DMS79 treated with DMSO at 0.1 percent for 48 hours (cell line): Measurements from ENCODE around the gene ZNF292.
"Not testable (repeated sequence)": the region's sequence is repeated elsewhere in the genome, so short reads cannot be mapped to it uniquely, and the experiment has no call there.

ENCODE experiments used
- DNase-seq: peaks from one replicate; lab custom pipeline; 2025; lab: John Stamatoyannopoulos, UW

ZNF292 gene

DNA sequence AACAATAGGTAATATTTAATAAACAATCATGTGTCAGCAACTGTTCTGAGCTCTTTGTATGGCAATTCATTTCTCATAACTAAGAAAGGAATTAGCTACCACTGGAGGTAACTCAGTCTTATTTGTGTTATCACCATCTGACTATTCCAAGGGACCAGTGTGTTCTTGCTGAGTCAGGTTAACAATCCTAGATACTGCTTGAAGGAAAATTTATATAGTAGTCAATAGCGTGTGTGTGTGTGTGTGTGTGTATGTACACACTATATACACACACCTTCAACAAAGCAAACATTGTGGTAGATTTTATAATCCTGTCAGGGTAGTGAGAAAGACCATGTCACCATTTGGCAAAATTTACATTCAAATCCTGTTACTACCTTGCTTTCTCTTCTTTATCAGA, 121.3 kb downstream of the ZNF292 start:
- DNase-seq, result no peak

DNA sequence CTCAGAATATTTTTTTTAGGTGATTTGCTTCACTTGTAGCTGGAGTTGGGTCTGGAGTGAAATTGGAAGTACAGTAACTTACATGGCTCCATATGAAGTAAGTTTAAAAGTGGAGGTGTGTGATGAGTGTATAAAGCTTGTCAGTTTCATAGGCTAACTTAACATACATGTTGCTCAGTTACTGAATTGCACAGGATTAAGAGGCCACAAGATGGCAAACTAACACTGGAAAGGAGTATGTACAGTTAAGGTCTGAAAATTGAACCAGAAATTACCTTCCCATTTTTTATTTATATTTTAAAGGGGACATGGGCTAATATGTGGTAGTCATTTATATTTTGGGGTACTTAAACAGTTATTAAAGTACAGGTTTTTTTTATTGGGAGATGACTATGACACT, 121.8 kb downstream of the ZNF292 start:
- no peak for DNase-seq

DNA sequence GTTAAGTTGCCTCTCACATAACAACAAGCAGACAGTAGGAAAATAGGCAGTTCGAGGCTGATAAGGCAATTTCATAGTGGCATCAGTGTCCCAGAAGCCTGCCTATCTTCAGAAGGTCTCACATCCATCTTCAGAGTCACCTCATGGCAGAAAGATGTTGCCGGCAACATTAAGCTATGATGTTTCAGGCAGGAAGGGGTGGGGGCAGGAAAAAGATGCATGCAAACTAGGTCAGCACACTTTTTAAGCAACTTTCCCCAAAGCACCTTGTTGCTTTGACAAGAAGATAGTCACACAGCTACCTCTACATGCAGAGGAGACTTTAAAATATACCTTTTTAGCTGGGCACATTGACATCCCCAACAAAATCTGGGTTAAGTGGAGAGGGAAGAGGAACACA, 123.8 kb downstream of the ZNF292 start:
- DNase-seq, result no peak

DNA sequence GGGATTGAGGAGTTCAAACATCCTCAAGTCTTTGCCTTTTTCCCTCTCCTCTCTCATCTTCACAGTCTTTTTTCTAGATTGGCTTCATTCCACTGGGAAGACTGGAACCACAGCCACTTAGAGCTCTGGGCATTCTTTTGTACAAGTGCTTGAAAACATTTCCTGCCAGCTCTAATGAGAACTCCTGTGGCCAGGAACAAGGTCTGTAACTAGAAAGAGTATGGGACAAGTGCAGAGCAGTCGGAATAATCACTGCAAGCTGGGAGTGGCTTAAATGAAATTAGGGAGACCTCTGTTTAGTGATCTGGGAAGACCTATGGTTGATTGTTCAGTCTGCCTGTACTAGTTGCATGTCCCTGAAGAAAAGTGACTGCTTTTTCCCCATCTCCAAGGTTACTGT, 126.1 kb downstream of the ZNF292 start:
- no peak for DNase-seq

DNA sequence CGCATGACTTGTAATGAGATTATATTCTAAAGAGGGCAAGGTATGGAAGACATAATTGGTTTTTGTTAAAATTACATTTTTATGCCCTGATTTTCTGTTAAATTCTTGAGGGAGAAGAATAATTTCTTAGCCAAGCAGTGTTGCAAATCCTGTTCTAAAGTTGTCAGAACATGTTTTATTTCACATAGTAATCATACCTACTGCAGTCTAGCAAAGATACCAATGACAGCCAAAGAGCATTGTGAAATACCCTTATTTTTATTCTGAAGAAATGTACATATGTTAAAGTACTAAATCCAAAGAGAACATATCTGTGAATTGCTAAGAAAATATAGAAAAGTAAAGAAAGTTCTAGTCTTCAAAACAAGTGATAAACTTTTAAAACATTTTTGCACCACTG, 127.4 kb downstream of the ZNF292 start:
- no peak for DNase-seq

DNA sequence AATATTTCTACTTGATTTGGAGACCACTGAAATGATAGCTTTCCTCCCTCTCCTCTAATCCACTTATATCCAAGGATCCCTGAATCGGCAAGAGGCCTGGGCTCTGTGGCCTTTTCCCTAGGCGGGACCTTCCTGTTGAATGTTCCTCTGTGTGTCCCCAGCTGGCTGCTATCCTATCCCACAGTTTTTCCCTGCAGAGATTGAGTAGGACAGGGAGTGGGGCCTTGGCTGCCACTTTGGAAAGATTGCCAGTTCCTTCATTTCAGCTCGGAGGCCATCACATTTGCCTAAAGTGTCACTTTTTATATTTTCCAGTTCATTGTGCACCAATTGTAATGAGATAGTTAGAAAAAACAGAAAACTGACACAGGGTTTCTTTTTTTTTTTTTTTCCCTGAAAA, 128.1 kb downstream of the ZNF292 start:
- no peak for DNase-seq

DNA sequence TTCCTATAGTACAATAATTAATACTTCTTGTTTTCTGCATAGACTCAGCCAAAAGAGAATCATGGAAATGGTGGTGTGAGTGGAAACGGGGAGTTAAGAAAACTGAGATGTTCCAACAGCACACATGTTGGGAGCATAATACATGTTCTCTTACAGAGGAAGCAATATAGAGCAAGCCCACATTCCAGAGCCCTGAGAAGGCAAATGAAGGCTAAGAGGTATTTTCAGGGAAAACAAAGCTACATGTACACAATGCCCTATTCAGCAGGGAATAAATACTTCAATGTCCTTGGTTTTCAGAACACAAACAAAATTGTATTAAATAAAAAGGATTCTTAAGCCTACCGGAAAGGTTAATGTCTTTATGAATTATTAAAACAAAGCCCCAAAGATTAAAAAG, 131.9 kb downstream of the ZNF292 start:
- DNase-seq, result no peak

DNA sequence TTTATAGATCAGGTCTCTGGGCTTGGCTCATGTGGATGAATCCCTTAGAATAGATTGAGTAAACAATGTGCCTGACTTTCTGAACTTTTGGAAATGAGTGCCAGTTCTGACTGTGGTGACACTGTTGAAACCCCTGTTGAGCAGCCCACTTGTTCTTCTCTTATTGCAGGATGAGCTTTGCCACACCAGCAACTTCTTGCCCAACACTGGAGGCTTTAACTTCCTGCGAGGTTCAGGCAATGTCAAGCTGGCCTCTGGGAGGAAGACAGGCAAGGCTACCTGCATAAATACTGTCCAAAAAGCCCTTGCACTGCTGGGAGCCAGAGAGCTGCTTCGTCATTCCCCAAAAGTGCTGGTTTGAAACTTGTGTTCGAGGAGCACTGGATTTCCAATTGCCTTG, 134.2 kb downstream of the ZNF292 start:
- DNase-seq, result no peak

DNA sequence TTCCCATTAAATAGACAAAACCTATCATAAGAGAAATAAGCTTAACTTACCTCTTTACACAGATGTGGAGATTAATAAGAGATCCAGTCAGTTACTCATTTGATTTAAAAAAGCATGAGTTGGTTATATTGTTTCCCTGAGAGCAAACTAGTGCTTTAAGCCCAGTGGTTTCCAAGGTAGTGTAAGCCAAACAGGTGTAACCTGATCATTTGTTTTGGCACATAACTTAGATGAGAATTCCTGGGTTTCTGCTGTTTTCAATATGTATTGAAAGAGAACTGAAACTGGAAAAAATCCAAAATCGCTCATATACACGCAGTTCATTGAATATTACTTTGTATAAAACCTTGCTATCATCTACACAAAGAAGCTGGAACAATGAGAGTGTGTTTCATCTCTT, 136.5 kb downstream of the ZNF292 start:
- DNase-seq, result peak; percentile 4

DNA sequence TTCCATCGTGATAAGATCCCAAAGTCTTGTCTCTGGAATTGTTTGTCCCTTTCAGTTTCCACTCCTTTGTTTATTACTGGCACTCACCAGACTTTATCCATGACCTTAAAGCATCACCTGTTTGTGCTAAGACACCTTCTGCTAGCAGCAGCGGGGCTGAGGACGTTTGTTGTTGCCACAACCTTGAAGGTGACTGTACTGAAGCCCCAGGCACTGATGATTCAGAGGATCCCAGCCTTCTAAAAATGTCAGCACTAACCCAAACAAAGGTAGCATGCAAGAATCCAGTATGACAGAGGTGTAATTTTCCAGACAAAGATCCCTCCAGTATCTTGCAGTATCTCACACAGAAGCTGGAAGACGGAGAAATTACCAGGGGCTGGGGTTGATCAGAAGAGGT, 138.2 kb downstream of the ZNF292 start:
- DNase-seq, result no peak

DNA sequence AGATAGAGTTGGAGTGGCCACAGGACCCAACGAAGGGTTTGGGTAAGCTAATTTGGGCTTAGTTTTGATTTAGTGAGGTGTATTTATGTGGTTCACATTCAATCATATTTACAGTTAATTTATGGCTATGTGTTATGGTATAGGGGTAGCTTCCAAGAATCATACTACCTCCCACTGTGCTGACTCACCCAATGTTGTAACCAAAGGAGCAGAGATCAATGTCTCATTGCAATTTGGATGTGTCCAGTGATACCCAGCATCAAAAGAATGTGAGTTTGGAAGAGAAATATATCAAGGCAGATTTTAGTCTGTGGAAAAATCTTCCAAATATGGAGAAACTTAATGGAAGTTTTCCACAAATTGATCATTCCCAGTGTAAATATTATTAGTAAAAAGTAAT, 141.8 kb downstream of the ZNF292 start:
- DNase-seq, result no peak

DNA sequence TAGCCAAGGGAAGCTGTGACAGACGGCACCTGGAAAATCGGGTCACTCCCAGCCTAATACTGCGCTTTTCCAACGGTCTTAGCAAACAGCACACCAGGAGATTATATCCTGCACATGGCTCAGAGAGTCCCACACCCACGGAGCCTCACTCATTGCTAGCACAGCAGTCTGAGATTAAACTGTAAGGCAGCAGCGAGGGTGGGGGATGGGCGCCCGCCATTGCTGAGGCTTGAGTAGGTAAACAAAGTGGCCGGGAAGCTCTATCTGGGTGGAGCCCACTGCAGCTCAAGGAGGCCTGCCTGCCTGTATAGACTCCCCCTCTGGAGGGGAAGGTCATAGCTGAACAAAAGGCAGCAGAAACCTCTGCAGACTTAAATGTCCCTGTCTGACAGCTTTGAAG, 145.9 kb downstream of the ZNF292 start:
- not testable (repeated sequence) for DNase-seq

DNA sequence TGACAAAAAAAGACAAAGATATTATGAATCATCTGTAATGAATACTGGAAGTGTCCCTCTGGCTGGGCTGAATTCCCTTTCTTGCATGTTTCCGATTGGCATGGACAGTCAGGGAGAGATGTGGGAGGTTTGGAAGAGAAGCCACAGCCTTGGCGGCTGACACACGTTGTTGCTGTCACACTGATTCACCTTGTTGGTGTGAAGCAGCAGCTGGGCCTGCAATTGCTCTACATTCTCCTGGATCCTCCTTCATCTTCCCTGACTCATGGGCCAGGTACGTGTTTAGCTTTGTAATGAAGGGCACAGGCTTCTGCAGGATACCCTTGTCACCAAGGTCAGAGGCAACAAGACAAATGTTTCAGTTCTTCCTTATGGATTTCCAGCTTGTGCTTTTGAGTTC, 153.6 kb downstream of the ZNF292 start:
- no peak for DNase-seq

DNA sequence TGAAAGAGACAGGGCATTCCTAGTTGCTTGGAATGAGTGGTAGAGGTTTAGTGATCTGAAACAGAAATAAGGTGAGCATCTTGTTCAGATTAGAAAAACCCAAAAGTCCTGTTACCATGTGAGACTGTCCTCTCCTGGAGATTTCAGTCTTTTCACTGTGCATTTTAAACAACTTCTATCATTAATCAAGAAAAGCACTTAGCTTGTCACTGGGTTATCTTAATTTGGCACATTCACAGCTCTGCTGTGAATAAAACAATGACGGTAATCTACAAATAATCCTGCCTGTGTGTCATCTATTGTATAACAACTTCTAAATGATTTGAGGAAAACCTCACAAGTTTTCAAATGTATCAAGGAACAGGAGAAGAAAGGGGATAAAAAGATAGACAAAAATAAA, 157.5 kb downstream of the ZNF292 start:
- DNase-seq, result no peak
